Measurements from ENCODE around the gene KIF25. TPM values are rescaled to one million over a fixed set of nuclear protein-coding genes. Genes with fewer than 3 reads are reported as not detected.
"Not testable (repeated sequence)": the region's sequence is repeated elsewhere in the genome, so short reads cannot be mapped to it uniquely, and the experiment has no call there.

KIF25 gene
- total RNA-seq, 2 donors from 2014 or later, result 0.21 TPM; not detected in 1

- no peaks in the 10 kb centered on the region for H3K27me3 ChIP-seq
- no peak overlapping the region for H3K4me3 ChIP-seq
- no peaks in the 10 kb centered on the region for H3K36me3 ChIP-seq
- peak overlapping the region in 1 of 2 donors; percentile 16 for H3K9ac ChIP-seq (ENCODE audit: low read depth in 2 of 2, low read length in 2 of 2)
- TF ChIP-seq CTCF (IDR thresholded peaks at IDR 0.05), result no peak
- intact Hi-C loops (cut with DNase I), result no loop called here
- DNase-seq, result no peak
- no peaks in the 10 kb centered on the region for H3K4me1 ChIP-seq
- no peaks in the 10 kb centered on the region for H3K9me3 ChIP-seq
- peak overlapping the region; percentile 62 for H3K27ac ChIP-seq
Observed at GRCh38 chr6:167975458-167975857, 22.0 kb upstream of the KIF25 start.

- H3K9me3 ChIP-seq; H3K27me3 ChIP-seq; H3K4me1 ChIP-seq; H3K27ac ChIP-seq; intact Hi-C loops (cut with DNase I); H3K4me3 ChIP-seq; H3K36me3 ChIP-seq; DNase-seq; H3K9ac ChIP-seq (ENCODE audit: low read depth in 2 of 2, low read length in 2 of 2): not testable (repeated sequence)
Observed at GRCh38 chr6:167976116-167976657, 21.3 kb upstream of the KIF25 start.

- DNase-seq, result no peak
- no peak for TF ChIP-seq CTCF (IDR thresholded peaks at IDR 0.05)
- intact Hi-C loops (cut with DNase I), result no loop called here
Observed at GRCh38 chr6:167976708-167977107, 20.8 kb upstream of the KIF25 start.

GRCh38 chr6:167977717-167978467, 19.6 kb upstream of the KIF25 start:
- Histone ChIP-seq H3K4me1 (no peaks in the 10 kb centered on the region), H3K9ac (ENCODE audit: low read depth in 2 of 2, low read length in 2 of 2) (no peak overlapping the region), H3K27ac (no peak overlapping the region), H3K9me3 (no peaks in the 10 kb centered on the region), H3K27me3 (no peaks in the 10 kb centered on the region), H3K4me3 (no peak overlapping the region), H3K36me3 (no peaks in the 10 kb centered on the region)
- intact Hi-C loops (cut with DNase I), result no loop called here
- no peak for TF ChIP-seq CTCF (IDR thresholded peaks at IDR 0.05)
- no peak for DNase-seq

More at GRCh38 chr6:167976708-167977107, 20.8 kb upstream of the KIF25 start:
- H3K4me3 ChIP-seq, result no peak overlapping the region
- H3K9me3 ChIP-seq, result no peaks in the 10 kb centered on the region
- H3K4me1 ChIP-seq, result no peaks in the 10 kb centered on the region
- no peaks in the 10 kb centered on the region for H3K27me3 ChIP-seq
- H3K9ac ChIP-seq (ENCODE audit: low read depth in 2 of 2, low read length in 2 of 2), result no peak overlapping the region
- no peak overlapping the region for H3K27ac ChIP-seq
- H3K36me3 ChIP-seq, result no peaks in the 10 kb centered on the region

GRCh38 chr6:167978607-167979006, 18.9 kb upstream of the KIF25 start:
- no peak overlapping the region for H3K4me3 ChIP-seq
- intact Hi-C loops (cut with DNase I), result no loop called here
- no peak for DNase-seq
- H3K4me1 ChIP-seq, result no peaks in the 10 kb centered on the region
- no peaks in the 10 kb centered on the region for H3K9me3 ChIP-seq
- no peak overlapping the region for H3K9ac ChIP-seq (ENCODE audit: low read depth in 2 of 2, low read length in 2 of 2)
- TF ChIP-seq CTCF (IDR thresholded peaks at IDR 0.05), result no peak
- H3K27ac ChIP-seq, result no peak overlapping the region
- H3K36me3 ChIP-seq, result no peaks in the 10 kb centered on the region
- no peaks in the 10 kb centered on the region for H3K27me3 ChIP-seq

Measured in colonic mucosa (tissue), 4 donors.